ENCODE measurements around the gene RAB19. TPM values are rescaled to one million over a fixed set of nuclear protein-coding genes. Genes with fewer than 3 reads are reported as not detected.

The RAB19 gene
- total and polyA plus RNA-seq, 9 of the 15 experiments (the other 6 are each of a cell fraction or from before 2014, with no cell fraction given): not detected

DNA sequence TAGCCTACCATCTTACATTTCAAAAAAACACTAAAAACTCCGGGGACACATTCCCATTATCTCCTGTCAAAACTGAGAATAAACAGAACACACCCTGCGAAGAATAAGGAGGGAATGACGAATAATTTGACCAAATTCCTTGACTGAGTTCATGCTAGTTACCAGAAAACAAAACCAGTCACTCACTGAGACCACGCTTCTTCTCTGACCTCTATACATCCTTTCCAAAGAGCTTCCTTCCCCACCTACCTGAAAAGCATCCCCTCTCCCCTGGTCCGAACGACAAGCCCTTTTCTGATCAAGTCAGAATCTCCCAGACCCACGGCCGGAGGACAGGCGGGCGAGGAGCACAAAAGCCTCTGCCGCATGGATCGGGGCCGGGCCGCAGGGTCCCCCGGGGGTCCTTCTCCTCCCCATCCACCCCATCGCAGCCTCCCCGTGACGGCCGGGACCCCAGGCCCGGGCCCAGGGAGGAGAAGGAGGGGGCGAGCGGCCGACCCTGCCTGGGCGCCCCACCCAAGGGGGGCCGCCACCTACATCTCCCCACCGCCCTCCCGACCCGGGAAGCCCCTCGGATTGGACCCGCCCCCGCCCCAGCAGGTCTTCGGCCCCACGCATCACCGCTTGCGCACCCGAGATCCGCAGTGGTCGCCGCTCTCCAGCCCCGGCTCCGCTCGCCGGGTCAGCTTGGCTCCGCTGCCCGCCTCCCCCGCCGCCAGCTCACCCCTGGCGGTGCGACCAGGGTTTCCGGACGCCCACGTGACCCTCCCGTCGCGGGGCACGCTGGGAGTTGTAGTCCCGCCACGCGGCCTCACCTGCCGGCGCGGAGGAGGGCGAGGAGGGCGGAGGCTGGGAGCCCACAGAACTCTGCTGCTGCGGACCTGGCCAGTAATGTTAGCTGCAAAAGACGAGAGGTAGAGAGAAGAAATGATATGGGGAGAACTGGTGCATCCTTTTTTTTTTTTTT is 5.8 kb upstream of the RAB19 start, which contains the start of gene SLC37A3 (continued):
- TF ChIP-seq ZBTB12 (CRISPR knock-in tag; IDR thresholded peaks at IDR 0.05) (no peak), U2AF1 (optimal IDR thresholded peaks at IDR 0.05; ENCODE audit: low read depth, low read length) (peak; percentile 50), HNRNPUL1 (IDR thresholded peaks at IDR 0.05; ENCODE audit: low read length) (no peak), HNRNPK (IDR thresholded peaks at IDR 0.05; ENCODE audit: low read depth, low read length, poor library complexity, severe bottlenecking) (peak; percentile 58), POU5F1 (IDR thresholded peaks at IDR 0.05; ENCODE audit: borderline replicate concordance, low read depth, low read length, partially characterized antibody) (peak; percentile 74), SRSF9 (IDR thresholded peaks at IDR 0.05; ENCODE audit: borderline replicate concordance, low read depth, low read length) (no peak), SUPT5H (IDR thresholded peaks at IDR 0.05) (peak; percentile 92), ZC3H4 (CRISPR knock-in tag; IDR thresholded peaks at IDR 0.05; ENCODE audit: borderline replicate concordance) (no peak)
- TF ChIP-seq, protein P1, sequence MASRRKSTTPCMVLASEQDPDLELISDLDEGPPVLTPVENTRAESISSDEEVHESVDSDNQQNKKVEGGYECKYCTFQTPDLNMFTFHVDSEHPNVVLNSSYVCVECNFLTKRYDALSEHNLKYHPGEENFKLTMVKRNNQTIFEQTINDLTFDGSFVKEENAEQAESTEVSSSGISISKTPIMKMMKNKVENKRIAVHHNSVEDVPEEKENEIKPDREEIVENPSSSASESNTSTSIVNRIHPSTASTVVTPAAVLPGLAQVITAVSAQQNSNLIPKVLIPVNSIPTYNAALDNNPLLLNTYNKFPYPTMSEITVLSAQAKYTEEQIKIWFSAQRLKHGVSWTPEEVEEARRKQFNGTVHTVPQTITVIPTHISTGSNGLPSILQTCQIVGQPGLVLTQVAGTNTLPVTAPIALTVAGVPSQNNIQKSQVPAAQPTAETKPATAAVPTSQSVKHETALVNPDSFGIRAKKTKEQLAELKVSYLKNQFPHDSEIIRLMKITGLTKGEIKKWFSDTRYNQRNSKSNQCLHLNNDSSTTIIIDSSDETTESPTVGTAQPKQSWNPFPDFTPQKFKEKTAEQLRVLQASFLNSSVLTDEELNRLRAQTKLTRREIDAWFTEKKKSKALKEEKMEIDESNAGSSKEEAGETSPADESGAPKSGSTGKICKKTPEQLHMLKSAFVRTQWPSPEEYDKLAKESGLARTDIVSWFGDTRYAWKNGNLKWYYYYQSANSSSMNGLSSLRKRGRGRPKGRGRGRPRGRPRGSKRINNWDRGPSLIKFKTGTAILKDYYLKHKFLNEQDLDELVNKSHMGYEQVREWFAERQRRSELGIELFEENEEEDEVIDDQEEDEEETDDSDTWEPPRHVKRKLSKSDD (conservative IDR thresholded peaks at IDR 0.05; ENCODE audit: low read length): 0 out of 2 replicates have a peak, but pooled peaks have one; percentile 62
- TF ChIP-seq, protein P2, sequence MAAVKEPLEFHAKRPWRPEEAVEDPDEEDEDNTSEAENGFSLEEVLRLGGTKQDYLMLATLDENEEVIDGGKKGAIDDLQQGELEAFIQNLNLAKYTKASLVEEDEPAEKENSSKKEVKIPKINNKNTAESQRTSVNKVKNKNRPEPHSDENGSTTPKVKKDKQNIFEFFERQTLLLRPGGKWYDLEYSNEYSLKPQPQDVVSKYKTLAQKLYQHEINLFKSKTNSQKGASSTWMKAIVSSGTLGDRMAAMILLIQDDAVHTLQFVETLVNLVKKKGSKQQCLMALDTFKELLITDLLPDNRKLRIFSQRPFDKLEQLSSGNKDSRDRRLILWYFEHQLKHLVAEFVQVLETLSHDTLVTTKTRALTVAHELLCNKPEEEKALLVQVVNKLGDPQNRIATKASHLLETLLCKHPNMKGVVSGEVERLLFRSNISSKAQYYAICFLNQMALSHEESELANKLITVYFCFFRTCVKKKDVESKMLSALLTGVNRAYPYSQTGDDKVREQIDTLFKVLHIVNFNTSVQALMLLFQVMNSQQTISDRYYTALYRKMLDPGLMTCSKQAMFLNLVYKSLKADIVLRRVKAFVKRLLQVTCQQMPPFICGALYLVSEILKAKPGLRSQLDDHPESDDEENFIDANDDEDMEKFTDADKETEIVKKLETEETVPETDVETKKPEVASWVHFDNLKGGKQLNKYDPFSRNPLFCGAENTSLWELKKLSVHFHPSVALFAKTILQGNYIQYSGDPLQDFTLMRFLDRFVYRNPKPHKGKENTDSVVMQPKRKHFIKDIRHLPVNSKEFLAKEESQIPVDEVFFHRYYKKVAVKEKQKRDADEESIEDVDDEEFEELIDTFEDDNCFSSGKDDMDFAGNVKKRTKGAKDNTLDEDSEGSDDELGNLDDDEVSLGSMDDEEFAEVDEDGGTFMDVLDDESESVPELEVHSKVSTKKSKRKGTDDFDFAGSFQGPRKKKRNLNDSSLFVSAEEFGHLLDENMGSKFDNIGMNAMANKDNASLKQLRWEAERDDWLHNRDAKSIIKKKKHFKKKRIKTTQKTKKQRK (IDR thresholded peaks at IDR 0.05; ENCODE audit: borderline replicate concordance, low read depth, low read length): 0 out of 2 replicates have a peak, but pooled peaks have one; percentile 21
- TF ChIP-seq, protein P3, sequence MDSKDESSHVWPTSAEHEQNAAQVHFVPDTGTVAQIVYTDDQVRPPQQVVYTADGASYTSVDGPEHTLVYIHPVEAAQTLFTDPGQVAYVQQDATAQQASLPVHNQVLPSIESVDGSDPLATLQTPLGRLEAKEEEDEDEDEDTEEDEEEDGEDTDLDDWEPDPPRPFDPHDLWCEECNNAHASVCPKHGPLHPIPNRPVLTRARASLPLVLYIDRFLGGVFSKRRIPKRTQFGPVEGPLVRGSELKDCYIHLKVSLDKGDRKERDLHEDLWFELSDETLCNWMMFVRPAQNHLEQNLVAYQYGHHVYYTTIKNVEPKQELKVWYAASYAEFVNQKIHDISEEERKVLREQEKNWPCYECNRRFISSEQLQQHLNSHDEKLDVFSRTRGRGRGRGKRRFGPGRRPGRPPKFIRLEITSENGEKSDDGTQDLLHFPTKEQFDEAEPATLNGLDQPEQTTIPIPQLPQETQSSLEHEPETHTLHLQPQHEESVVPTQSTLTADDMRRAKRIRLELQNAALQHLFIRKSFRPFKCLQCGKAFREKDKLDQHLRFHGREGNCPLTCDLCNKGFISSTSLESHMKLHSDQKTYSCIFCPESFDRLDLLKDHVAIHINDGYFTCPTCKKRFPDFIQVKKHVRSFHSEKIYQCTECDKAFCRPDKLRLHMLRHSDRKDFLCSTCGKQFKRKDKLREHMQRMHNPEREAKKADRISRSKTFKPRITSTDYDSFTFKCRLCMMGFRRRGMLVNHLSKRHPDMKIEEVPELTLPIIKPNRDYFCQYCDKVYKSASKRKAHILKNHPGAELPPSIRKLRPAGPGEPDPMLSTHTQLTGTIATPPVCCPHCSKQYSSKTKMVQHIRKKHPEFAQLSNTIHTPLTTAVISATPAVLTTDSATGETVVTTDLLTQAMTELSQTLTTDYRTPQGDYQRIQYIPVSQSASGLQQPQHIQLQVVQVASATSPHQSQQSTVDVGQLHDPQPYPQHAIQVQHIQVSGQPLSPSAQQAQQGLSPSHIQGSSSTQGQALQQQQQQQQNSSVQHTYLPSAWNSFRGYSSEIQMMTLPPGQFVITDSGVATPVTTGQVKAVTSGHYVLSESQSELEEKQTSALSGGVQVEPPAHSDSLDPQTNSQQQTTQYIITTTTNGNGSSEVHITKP (IDR thresholded peaks at IDR 0.05; ENCODE audit: partially characterized antibody): peak; percentile 50
